OCI-M2 (cell line): ENCODE measurements around the gene KIF18B.

Experiments
- DNase-seq: peaks from one replicate; lab custom pipeline; 2025; ENCODE audit not compliant: unreplicated experiment; lab: John Stamatoyannopoulos, UW

Gene KIF18B

DNA sequence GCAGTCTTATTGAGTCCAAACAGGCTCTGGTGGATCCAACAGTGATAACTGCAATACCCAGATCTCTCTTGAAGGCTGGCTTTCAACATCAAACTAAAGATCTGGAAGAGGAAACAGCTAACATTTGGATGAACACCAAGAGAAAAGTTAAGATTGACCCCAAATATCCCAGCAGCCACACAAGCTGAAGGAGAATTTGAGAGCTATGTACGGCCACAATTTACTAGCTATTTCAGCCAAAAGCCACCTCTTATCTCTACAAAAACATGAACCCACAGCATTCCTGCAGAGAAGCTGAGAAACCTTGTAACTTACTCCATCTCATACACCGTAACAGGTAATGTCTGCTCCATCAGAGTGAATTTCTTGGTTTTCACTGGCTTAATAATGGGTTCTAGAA is 62.6 kb downstream of the KIF18B start:
- DNase-seq: no peak

- DNase-seq: no peak
Measured at GRCh38 chr17:44881145-44881544, 66.4 kb downstream of the KIF18B start.

GRCh38 chr17:44880062-44880461 is 67.5 kb downstream of the KIF18B start:
- DNase-seq: no peak

DNA sequence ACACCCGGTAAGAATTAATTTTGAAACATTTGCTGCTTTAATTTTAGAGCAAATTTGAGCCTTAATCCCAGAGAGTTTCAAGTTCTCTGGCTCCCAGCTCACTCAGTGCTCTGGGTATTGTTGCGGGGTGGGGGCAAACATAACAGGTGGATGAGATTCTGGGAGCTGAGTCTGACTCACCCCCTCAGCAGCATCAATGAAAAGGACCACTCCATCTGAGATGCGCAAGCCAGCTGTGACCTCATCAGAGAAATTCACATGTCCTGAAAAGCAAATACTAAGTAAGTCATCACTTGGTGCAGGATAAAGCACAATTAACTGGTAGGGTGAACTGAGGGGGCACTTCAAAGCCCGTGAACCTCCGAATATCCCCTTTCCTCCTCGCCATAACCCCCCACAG is 68.2 kb downstream of the KIF18B start:
- no peak for DNase-seq

- no peak for DNase-seq
Measured at GRCh38 chr17:44878627-44879221, 68.8 kb downstream of the KIF18B start.

DNA sequence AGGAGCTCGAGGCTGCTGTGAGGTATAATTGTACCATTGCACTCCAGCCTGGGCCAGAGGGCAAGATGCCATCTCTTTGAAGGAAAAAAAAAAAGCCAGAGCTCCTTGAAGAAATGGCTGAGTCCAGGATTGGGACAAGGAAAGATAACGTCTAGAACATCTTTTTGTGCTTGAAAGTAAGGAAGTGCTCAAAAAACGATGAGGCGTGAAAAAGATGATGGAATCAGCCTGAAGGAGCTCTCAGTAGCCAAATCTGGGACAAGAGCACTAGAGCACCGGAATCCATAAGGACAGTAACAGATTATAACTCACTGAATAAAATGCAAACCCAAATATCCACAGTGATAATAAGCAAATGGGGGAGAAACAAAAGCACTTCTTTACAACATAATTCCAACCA is 70.5 kb downstream of the KIF18B start:
- no peak for DNase-seq

DNA sequence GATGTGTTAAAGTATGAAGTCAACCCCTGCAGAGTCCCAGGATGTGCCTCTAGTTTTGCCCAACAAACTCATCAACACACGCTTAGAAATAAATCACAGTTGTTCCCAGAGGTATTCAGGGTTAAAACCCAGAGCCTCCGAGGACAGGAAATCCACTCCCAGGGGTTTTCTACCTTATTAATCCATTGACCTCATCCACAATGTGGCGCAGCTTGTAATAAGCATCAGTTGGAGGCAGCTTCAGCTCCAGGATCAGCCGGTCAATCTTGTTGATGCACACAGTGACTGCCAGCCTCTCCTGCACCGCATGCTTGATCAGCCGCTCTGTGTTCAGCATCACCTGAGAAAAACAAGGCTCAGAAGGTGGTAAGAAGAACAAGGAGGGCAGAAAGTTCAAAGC is 71.8 kb downstream of the KIF18B start:
- DNase-seq: no peak
